DOHH2 (cell line): ENCODE data around the gene NOTCH1.

ENCODE experiments used
- H3F3A ChIP-seq: fragments of 200-600 bp; sonication (generic), shearing (Covaris generic); 2 replicates; pipeline ENCODE4 v1.6.0; 2016; ENCODE audit warnings: antibody characterized with exemption, mild to moderate bottlenecking; ENCODE audit not compliant: control insufficient read depth, insufficient read depth
- H3K27ac ChIP-seq: fragments of 200-600 bp; sonication (generic); 2 replicates; pipeline ENCODE4 v1.5.1; 2014; ENCODE audit warnings: low read depth, mild to moderate bottlenecking, low read length, moderate library complexity
- H3K27me3 ChIP-seq: fragments of 200-600 bp; sonication (generic); 2 replicates; pipeline ENCODE4 v1.6.1; 2014; ENCODE audit warnings: mild to moderate bottlenecking, low read length, mixed read lengths; ENCODE audit not compliant: control insufficient read depth
- H3K36me3 ChIP-seq: fragments of 200-600 bp; sonication (generic); 2 replicates; pipeline ENCODE4 v1.6.1; 2014; ENCODE audit warnings: mild to moderate bottlenecking, low read length, moderate library complexity, mixed read lengths; ENCODE audit not compliant: control insufficient read depth
- H3K4me1 ChIP-seq: fragments of 200-600 bp; sonication (generic); 2 replicates; pipeline ENCODE4 v1.6.1; 2014; ENCODE audit warnings: mild to moderate bottlenecking, low read length, mixed read lengths; ENCODE audit not compliant: control insufficient read depth
- H3K4me2 ChIP-seq: fragments of 200-600 bp; sonication (generic); 2 replicates; pipeline ENCODE4 v1.6.0; 2014; ENCODE audit warnings: mild to moderate bottlenecking, low read length, moderate library complexity
- H3K4me3 ChIP-seq: fragments of 200-600 bp; sonication (generic); 2 replicates; pipeline ENCODE4 v1.5.1; 2014; ENCODE audit warnings: mild to moderate bottlenecking, low read length, mixed read lengths
- H3K79me2 ChIP-seq: fragments of 200-600 bp; sonication (generic); 2 replicates; pipeline ENCODE4 v1.6.1; 2014; ENCODE audit warnings: mild to moderate bottlenecking, low read length, mixed read lengths; ENCODE audit not compliant: control insufficient read depth
- H3K9me2 ChIP-seq: fragments of 200-600 bp; sonication (generic); replicated peaks from 2 replicates; pipeline ENCODE4 v1.6.1; 2014; ENCODE audit warnings: mild to moderate bottlenecking, low read length, mixed read lengths; ENCODE audit not compliant: control insufficient read depth
- H3K9me3 ChIP-seq: fragments of 200-600 bp; sonication (generic); 2 replicates; pipeline ENCODE4 v1.6.1; 2014; ENCODE audit warnings: antibody characterized with exemption, low read length, mixed read lengths; ENCODE audit not compliant: control insufficient read depth, insufficient read depth
- H4K20me1 ChIP-seq: fragments of 200-600 bp; sonication (generic); 2 replicates; pipeline ENCODE4 v1.6.0; 2014; ENCODE audit warnings: low read depth, mild to moderate bottlenecking, antibody characterized with exemption, low read length, moderate library complexity; ENCODE audit not compliant: control insufficient read depth, insufficient read depth
- CTCF ChIP-seq: fragments of 200-600 bp; sonication (generic); IDR thresholded peaks from one replicate; pipeline ENCODE4 v1.5.1; 2014; ENCODE audit warnings: antibody characterized with exemption, mild to moderate bottlenecking, low read depth, low read length; ENCODE audit not compliant: poor library complexity, severe bottlenecking
- EZH2phosphoT487 ChIP-seq: fragments of 200-600 bp; sonication (generic); IDR thresholded peaks from 2 replicates; pipeline ENCODE4 v1.6.1; 2017; ENCODE audit warnings: borderline replicate concordance, mild to moderate bottlenecking, antibody characterized with exemption, low read length, moderate library complexity, mixed read lengths

NOTCH1 gene

GRCh38 chr9:136542241-136543040, 3.4 kb downstream of the NOTCH1 start:
- no peak overlapping the region for H3K4me3 ChIP-seq
- no peak overlapping the region for H3K4me2 ChIP-seq
- no peaks in the 10 kb centered on the region for H3K9me2 ChIP-seq
- H3K36me3 ChIP-seq, result peaks cover 19% of the 10 kb centered on the region; the same call in 1 of the 2 replicates
- TF ChIP-seq CTCF (no peak), EZH2phosphoT487 (no peak)
- peaks cover 24% of the 10 kb centered on the region for H4K20me1 ChIP-seq
- H3F3A ChIP-seq, result peaks cover 5% of the 10 kb centered on the region; the same call in 1 of the 2 replicates
- no peaks in the 10 kb centered on the region for H3K9me3 ChIP-seq
- no peaks in the 10 kb centered on the region for H3K27me3 ChIP-seq
- peaks cover 49% of the 10 kb centered on the region for H3K4me1 ChIP-seq
- peaks cover 53% of the 10 kb centered on the region for H3K79me2 ChIP-seq
- no peak overlapping the region for H3K27ac ChIP-seq

- Histone ChIP-seq H3K27ac (no peak overlapping the region), H3K36me3 (peaks cover 22% of the 10 kb centered on the region; the same call in 1 of the 2 replicates)
These were observed 4.1 kb downstream of the NOTCH1 start for GRCh38 chr9:136541709-136542108.

GRCh38 chr9:136541179-136541578, 4.7 kb downstream of the NOTCH1 start:
- Histone ChIP-seq H3K4me1 (peaks cover 39% of the 10 kb centered on the region), H3K79me2 (peaks cover 64% of the 10 kb centered on the region), H3F3A (peaks cover 5% of the 10 kb centered on the region; the same call in 1 of the 2 replicates), H4K20me1 (peaks cover 26% of the 10 kb centered on the region), H3K4me2 (no peak overlapping the region), H3K27me3 (no peaks in the 10 kb centered on the region), H3K9me3 (no peaks in the 10 kb centered on the region), H3K9me2 (no peaks in the 10 kb centered on the region), H3K36me3 (peaks cover 22% of the 10 kb centered on the region; the same call in 1 of the 2 replicates), H3K27ac (no peak overlapping the region), H3K4me3 (no peak overlapping the region)
- TF ChIP-seq CTCF (no peak), EZH2phosphoT487 (no peak)

More at GRCh38 chr9:136541709-136542108, 4.1 kb downstream of the NOTCH1 start:
- H3K27me3 ChIP-seq, result no peaks in the 10 kb centered on the region
- H3K9me2 ChIP-seq, result no peaks in the 10 kb centered on the region
- no peak overlapping the region for H3K4me3 ChIP-seq
- H3K4me1 ChIP-seq, result peaks cover 44% of the 10 kb centered on the region
- TF ChIP-seq EZH2phosphoT487 (no peak), CTCF (no peak)
- no peak overlapping the region for H3K4me2 ChIP-seq
- no peaks in the 10 kb centered on the region for H3K9me3 ChIP-seq
- H4K20me1 ChIP-seq, result peaks cover 24% of the 10 kb centered on the region
- peaks cover 59% of the 10 kb centered on the region for H3K79me2 ChIP-seq
- H3F3A ChIP-seq, result peaks cover 5% of the 10 kb centered on the region; the same call in 1 of the 2 replicates
